ENCODE measurements around the gene NUP210L. TPM values are rescaled to one million over a fixed set of nuclear protein-coding genes. Genes with fewer than 3 reads are reported as not detected.
A peak's percentile ranks its signal among the peaks of the same experiment; 100 is the strongest.

The NUP210L gene
- total and polyA plus RNA-seq, 2 experiments from 2014 or later = 0.10 TPM; not detected in 1

GRCh38 chr1:153951183-153951582 is 203.7 kb downstream of the NUP210L start:
- Mint-ChIP-seq H3K9me3 (no peaks in the 10 kb centered on the region), H3K27ac (no peak overlapping the region), H3K36me3 (ENCODE audit: low read depth) (peaks cover 50% of the 10 kb centered on the region), H3K27me3 (ENCODE audit: insufficient read depth, low read depth, poor library complexity) (peaks cover 14% of the 10 kb centered on the region), H3K4me1 (peaks cover 11% of the 10 kb centered on the region), H3K4me3 (no peak overlapping the region)
- no peak for TF ChIP-seq ZNF331 (CRISPR knock-in tag; IDR thresholded peaks at IDR 0.05; ENCODE audit: low read depth)
- TF ChIP-seq EZH2phosphoT487 (IDR thresholded peaks at IDR 0.05; ENCODE audit: unreplicated experiment) = no peak
- TF ChIP-seq ZNF114 (CRISPR knock-in tag; IDR thresholded peaks at IDR 0.05) = no peak
- no peak for TF ChIP-seq ETS1 (IDR thresholded peaks at IDR 0.05)
- no peak for TF ChIP-seq STAT1 (IDR thresholded peaks at IDR 0.05; ENCODE audit: unreplicated experiment)
- no peak for TF ChIP-seq EZH2 (IDR thresholded peaks at IDR 0.05; ENCODE audit: low read depth, unreplicated experiment)
- ATAC-seq (no peak), DNase-seq (ENCODE audit: low spot score) (no peak)
- Histone ChIP-seq H3K27me3 (ENCODE audit: insufficient read depth) (no peaks in the 10 kb centered on the region), H3K27ac (ENCODE audit: low read depth) (no peak overlapping the region), H3F3A (replicated peaks; ENCODE audit: low read depth) (peaks cover 5% of the 10 kb centered on the region; the same call in 1 of the 2 replicates), H3K4me2 (no peak overlapping the region), H4K20me1 (replicated peaks; ENCODE audit: insufficient read depth) (peaks cover 29% of the 10 kb centered on the region), H3K4me1 (ENCODE audit: insufficient read depth) (peaks cover 5% of the 10 kb centered on the region; the same call in 1 of the 2 replicates), H3K36me3 (ENCODE audit: insufficient read depth) (peaks cover 14% of the 10 kb centered on the region; the same call in 1 of the 2 replicates), H3K4me3 (no peak overlapping the region), H2AFZ (no peak overlapping the region), H3K79me2 (replicated peaks; ENCODE audit: insufficient read depth) (peaks cover 33% of the 10 kb centered on the region), H3K9me2 (ENCODE audit: insufficient read depth) (no peaks in the 10 kb centered on the region)

GRCh38 chr1:153946622-153947241 is 208.1 kb downstream of the NUP210L start, which contains the start of gene DENND4B:
Gene DENND4B, minus strand, starts transcription at chr1:153946718. Its CDS starts 2,344 bp downstream, at chr1:153944374.
- peak within 1 kb of the TSS; percentile 72 for H2AFZ ChIP-seq
- H3F3A ChIP-seq (replicated peaks; ENCODE audit: low read depth) = peaks cover 5% of the 10 kb centered on the region; the same call in 1 of the 2 replicates
- H3K79me2 ChIP-seq (replicated peaks; ENCODE audit: insufficient read depth) = peaks cover 20% of the 10 kb centered on the region
- H3K9me3 Mint-ChIP-seq = no peaks in the 10 kb centered on the region; the same call in 2 of the 3 replicates
- peaks cover 10% of the 10 kb centered on the region; the same call in 1 of the 2 replicates for H4K20me1 ChIP-seq (replicated peaks; ENCODE audit: insufficient read depth)
- peaks cover 10% of the 10 kb centered on the region; the same call in 1 of the 2 replicates for H3K4me1 ChIP-seq (ENCODE audit: insufficient read depth)
- peak within 1 kb of the TSS; percentile 73 for H3K27ac Mint-ChIP-seq
- H3K4me1 Mint-ChIP-seq = peaks cover 18% of the 10 kb centered on the region
- H3K4me2 ChIP-seq = peak within 1 kb of the TSS; percentile 99
- H3K27me3 ChIP-seq (ENCODE audit: insufficient read depth) = no peaks in the 10 kb centered on the region
- ATAC-seq = peak; percentile 92
- peaks cover 14% of the 10 kb centered on the region; the same call in 1 of the 2 replicates for H3K36me3 ChIP-seq (ENCODE audit: insufficient read depth)
- peaks cover 15% of the 10 kb centered on the region for H3K27me3 Mint-ChIP-seq (ENCODE audit: insufficient read depth, low read depth, poor library complexity)
- peak within 1 kb of the TSS; percentile 72; the same call in 1 of the 2 replicates for H3K27ac ChIP-seq (ENCODE audit: low read depth)
- peak; percentile 95 for DNase-seq (ENCODE audit: low spot score)
- peaks cover 48% of the 10 kb centered on the region for H3K36me3 Mint-ChIP-seq (ENCODE audit: low read depth)
- H3K4me3 ChIP-seq = peak within 1 kb of the TSS; percentile 95
- no peaks in the 10 kb centered on the region for H3K9me2 ChIP-seq (ENCODE audit: insufficient read depth)
- peak within 1 kb of the TSS; percentile 87 for H3K4me3 Mint-ChIP-seq
- TF ChIP-seq JUNB (IDR thresholded peaks at IDR 0.05; ENCODE audit: unreplicated experiment) (no peak), NANOG (IDR thresholded peaks at IDR 0.05; ENCODE audit: borderline replicate concordance) (no peak), REST (IDR thresholded peaks at IDR 0.05; ENCODE audit: unreplicated experiment) (no peak), POLR2AphosphoS5 (IDR thresholded peaks at IDR 0.05; ENCODE audit: low read depth) (peak; percentile 52), ETS1 (IDR thresholded peaks at IDR 0.05) (no peak), ZNF331 (CRISPR knock-in tag; IDR thresholded peaks at IDR 0.05; ENCODE audit: low read depth) (no peak), CTCF (conservative IDR thresholded peaks at IDR 0.05; ENCODE audit: low read depth in 2 of 2) (peak; percentile 69 to 91), ZNF114 (CRISPR knock-in tag; IDR thresholded peaks at IDR 0.05) (no peak), EZH2 (IDR thresholded peaks at IDR 0.05; ENCODE audit: low read depth, unreplicated experiment) (no peak), CREB1 (CRISPR knock-in tag; IDR thresholded peaks at IDR 0.05; ENCODE audit: low read depth) (no peak)
